ENCODE data around the gene PNMA8B.
"Not testable (repeated sequence)": the region's sequence is repeated elsewhere in the genome, so short reads cannot be mapped to it uniquely, and the experiment has no call there.

DNA sequence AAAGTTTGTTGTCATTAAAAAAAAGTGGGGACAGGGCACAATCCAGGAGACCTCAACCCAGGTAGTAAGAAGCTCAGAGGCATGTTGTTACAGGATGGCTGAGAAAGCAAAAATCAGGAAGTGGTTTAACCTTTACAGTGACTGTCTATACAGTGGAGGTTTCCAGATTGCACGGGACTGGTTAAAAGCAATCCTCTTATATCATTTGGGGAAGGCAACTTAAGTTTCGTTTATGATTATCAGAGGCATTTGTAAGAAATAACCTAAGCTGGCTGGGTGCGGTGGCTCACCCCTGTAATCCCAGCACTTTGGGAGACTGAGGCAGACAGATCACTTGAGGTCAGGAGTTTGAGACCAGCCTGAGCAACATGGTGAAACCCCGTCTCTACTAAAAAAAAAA, 27.3 kb upstream of the PNMA8B start:
- TF ChIP-seq, protein P1, sequence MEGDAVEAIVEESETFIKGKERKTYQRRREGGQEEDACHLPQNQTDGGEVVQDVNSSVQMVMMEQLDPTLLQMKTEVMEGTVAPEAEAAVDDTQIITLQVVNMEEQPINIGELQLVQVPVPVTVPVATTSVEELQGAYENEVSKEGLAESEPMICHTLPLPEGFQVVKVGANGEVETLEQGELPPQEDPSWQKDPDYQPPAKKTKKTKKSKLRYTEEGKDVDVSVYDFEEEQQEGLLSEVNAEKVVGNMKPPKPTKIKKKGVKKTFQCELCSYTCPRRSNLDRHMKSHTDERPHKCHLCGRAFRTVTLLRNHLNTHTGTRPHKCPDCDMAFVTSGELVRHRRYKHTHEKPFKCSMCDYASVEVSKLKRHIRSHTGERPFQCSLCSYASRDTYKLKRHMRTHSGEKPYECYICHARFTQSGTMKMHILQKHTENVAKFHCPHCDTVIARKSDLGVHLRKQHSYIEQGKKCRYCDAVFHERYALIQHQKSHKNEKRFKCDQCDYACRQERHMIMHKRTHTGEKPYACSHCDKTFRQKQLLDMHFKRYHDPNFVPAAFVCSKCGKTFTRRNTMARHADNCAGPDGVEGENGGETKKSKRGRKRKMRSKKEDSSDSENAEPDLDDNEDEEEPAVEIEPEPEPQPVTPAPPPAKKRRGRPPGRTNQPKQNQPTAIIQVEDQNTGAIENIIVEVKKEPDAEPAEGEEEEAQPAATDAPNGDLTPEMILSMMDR (IDR thresholded peaks at IDR 0.05), result not testable (repeated sequence)
- not testable (repeated sequence) for TF ChIP-seq EP300 (IDR thresholded peaks at IDR 0.05)
